Activated CD4-positive, alpha-beta T cell treated with anti-CD3 and anti-CD28 coated beads for 36 hours (primary cell): ENCODE measurements around the gene FSTL5. TPM values are rescaled to one million over a fixed set of nuclear protein-coding genes. Genes with fewer than 3 reads are reported as not detected.
"Not testable (repeated sequence)": the region's sequence is repeated elsewhere in the genome, so short reads cannot be mapped to it uniquely, and the experiment has no call there.

Experiments used
- ATAC-seq: fragments of 200-7000 bp; cut with Tn5 transposase; one replicate; pipeline ENCODE4 v1.10.0; 2021; ENCODE audit warnings: mild to moderate bottlenecking, moderate library complexity
- CTCF ChIA-PET: fragments of 350-600 bp; sonication (Branson Sonifier 250); formaldehyde crosslinking; loops from one replicate; lab custom pipeline; 2021; ENCODE audit warnings: antibody characterized with exemption; lab: Charles Lee
- POLR2A ChIA-PET: fragments of 350-600 bp; sonication (Branson Sonifier 250); formaldehyde crosslinking; loops from one replicate; lab custom pipeline; 2021; ENCODE audit warnings: antibody characterized with exemption, inconsistent platforms; lab: Charles Lee
- DNase-seq: peaks from one replicate; pipeline ENCODE4 v3.0.0-alpha.2; 2020
- H3K27ac Mint-ChIP-seq: one replicate; pipeline ENCODE4 v1.8.0; 2021; ENCODE audit warnings: mixed read lengths
- H3K27me3 Mint-ChIP-seq: one replicate; pipeline ENCODE4 v1.8.0; 2021; ENCODE audit warnings: mixed read lengths
- H3K36me3 Mint-ChIP-seq: one replicate; pipeline ENCODE4 v1.8.0; 2021; ENCODE audit warnings: low read depth, mixed read lengths
- H3K4me1 Mint-ChIP-seq: one replicate; pipeline ENCODE4 v1.8.0; 2021; ENCODE audit warnings: mixed read lengths
- H3K4me3 Mint-ChIP-seq: one replicate; pipeline ENCODE4 v1.8.0; 2021; ENCODE audit warnings: mild to moderate bottlenecking, moderate library complexity, mixed read lengths
- H3K9me3 Mint-ChIP-seq: one replicate; pipeline ENCODE4 v1.8.0; 2021; ENCODE audit warnings: low read depth, mixed read lengths
- intact Hi-C, 2 experiments: fragments of 100-400 bp; cut with DNase I in 1 of 2; cut with micrococcal nuclease in 1 of 2; formaldehyde crosslinking; loops; one replicate each; pipeline versions ENCODE4 v1.14.2 to v1.15.1; 2022 to 2024; cut with DNase I, micrococcal nuclease
- total RNA-seq, 2 experiments: library from RNA; stranded (reverse); gene quantifications; one replicate each; pipeline ENCODE4 v1.2.3, GENCODE V29; 2021

Gene FSTL5
- total RNA-seq, 2 experiments from 2014 or later = not detected

DNA sequence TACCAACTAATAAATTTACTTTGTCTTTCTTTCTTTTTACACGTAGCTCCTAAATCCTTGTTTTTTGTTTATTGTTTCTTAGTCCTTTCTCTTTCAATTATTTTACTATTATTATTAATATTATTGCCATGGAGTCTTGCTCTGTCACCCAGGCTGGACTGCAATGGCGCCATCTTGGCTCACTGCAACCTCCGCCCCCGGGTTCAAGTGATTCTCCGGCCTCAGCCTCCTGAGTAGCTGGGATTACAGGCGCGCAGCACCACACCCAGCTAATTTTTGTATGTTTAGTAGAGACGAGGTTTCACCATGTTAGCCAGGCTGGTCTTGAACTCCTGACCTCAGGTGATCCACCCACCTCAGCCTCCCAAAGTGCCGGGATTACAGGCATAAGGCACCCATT lies 405.4 kb downstream of the FSTL5 start:
- H3K27ac Mint-ChIP-seq, H3K9me3 Mint-ChIP-seq, H3K4me1 Mint-ChIP-seq, intact Hi-C loops, H3K27me3 Mint-ChIP-seq, CTCF ChIA-PET, POLR2A ChIA-PET, DNase-seq, ATAC-seq, H3K4me3 Mint-ChIP-seq, H3K36me3 Mint-ChIP-seq: not testable (repeated sequence)

DNA sequence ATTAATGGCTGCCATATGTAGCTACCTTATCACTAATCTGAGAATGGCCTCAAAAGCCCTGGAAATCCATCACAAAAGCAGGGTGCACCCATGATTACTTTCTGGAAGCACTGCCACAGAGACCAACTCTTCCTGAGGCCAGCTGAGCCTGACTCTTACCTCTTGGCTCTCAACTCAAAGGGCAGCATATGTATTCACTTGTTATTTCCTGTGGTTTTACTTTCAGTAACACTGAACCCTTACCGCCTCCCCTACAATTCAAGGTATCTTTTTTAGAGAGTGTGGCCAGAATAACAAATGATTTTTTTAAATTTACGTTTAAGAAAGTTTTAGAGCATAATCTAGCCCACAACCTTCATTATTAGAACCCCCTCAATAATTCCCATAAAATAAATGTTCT lies 434.9 kb downstream of the FSTL5 start:
- H3K27me3 Mint-ChIP-seq = no peaks in the 10 kb centered on the region
- no peaks in the 10 kb centered on the region for H3K36me3 Mint-ChIP-seq
- no peaks in the 10 kb centered on the region for H3K4me1 Mint-ChIP-seq
- ChIA-PET POLR2A (no interaction called here), CTCF (no interaction called here)
- H3K9me3 Mint-ChIP-seq = peaks cover 4% of the 10 kb centered on the region
- ATAC-seq (no peak), DNase-seq (no peak)
- no peak overlapping the region for H3K4me3 Mint-ChIP-seq
- intact Hi-C loops = no loop called here
- no peak overlapping the region for H3K27ac Mint-ChIP-seq

DNA sequence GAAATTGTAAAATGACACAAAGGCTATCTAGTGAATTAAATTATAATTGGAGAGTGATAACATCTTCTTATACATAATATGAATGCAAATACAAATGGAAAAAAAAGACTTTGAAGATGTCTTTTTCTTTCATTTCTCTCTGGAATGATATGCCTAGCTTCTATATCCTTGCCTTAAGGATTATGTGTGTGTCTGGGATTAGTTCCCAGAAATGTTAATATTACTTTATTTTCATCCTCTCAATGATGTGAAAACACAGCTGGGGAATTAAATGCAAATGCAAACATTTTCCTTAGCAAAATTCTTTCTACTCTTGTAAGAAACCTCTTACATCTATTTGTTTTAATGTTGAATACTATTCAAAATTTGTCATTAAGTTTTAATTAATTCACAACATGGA lies 441.9 kb downstream of the FSTL5 start:
- no peak overlapping the region for H3K27ac Mint-ChIP-seq
- DNase-seq (no peak), ATAC-seq (no peak)
- peaks cover 3% of the 10 kb centered on the region for H3K9me3 Mint-ChIP-seq
- intact Hi-C loops = no loop called here
- no peaks in the 10 kb centered on the region for H3K36me3 Mint-ChIP-seq
- ChIA-PET POLR2A (no interaction called here), CTCF (interaction anchor here (0.6 kb wide), 1 partner anchor 671 kb away, joined by 3 read pairs; no protein-coding TSS in a partner anchor)
- H3K27me3 Mint-ChIP-seq = no peaks in the 10 kb centered on the region
- H3K4me3 Mint-ChIP-seq = no peak overlapping the region
- H3K4me1 Mint-ChIP-seq = no peaks in the 10 kb centered on the region

DNA sequence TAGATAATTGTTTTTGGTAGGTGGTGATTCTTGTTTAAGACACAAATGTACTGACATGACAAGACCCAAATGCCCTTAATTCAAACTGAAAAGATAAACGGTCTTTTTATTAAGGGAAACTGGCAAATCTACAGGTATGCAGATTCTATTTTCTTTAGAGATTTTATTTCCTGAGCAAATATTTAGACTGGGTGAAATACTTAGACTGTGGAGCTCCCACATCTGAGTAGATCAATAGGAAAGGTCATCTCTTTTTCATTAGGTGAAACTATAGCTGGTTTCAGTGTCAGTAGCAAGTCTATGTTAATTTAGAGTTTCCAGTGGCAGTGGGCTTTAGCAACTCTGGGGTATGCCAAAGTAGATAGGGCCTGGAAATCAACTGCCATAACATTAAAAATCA lies 446.7 kb downstream of the FSTL5 start:
- Mint-ChIP-seq H3K27me3 (no peaks in the 10 kb centered on the region), H3K36me3 (no peaks in the 10 kb centered on the region)

DNA sequence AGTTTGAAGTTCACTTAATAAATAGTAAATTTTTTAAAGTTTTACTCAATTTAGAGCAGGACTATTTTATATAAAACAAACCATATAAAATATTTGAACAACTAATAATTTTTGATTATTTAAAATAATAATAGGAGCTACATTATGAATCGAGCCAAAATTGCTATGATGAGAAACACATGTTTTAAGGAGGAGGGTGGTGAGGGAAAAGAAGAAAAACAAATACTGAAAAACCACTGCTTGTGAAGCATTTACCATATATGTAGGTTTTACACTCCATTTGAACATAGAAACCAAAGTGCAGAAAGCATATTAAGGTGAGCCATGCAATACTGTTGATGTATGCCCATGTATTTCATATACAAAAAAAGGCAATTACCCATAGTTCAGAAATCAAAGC lies 448.9 kb downstream of the FSTL5 start:
- intact Hi-C loops = no loop called here
- Mint-ChIP-seq H3K27ac (no peak overlapping the region), H3K4me3 (no peak overlapping the region), H3K9me3 (peaks cover 2% of the 10 kb centered on the region), H3K27me3 (no peaks in the 10 kb centered on the region), H3K4me1 (no peaks in the 10 kb centered on the region), H3K36me3 (no peaks in the 10 kb centered on the region)
- POLR2A ChIA-PET = no interaction called here
- CTCF ChIA-PET = interaction anchor here (1.7 kb wide), 1 partner anchor 17 kb away, joined by 3 read pairs; no protein-coding TSS in a partner anchor
- ATAC-seq (no peak), DNase-seq (no peak)

More for the DNA sequence above, 446.7 kb downstream of the FSTL5 start:
- CTCF ChIA-PET = no interaction called here
- no peak overlapping the region for H3K4me3 Mint-ChIP-seq
- intact Hi-C loops = no loop called here
- peaks cover 2% of the 10 kb centered on the region for H3K9me3 Mint-ChIP-seq
- H3K4me1 Mint-ChIP-seq = no peaks in the 10 kb centered on the region
- no peak for ATAC-seq
- POLR2A ChIA-PET = no interaction called here
- H3K27ac Mint-ChIP-seq = no peak overlapping the region
- no peak for DNase-seq

DNA sequence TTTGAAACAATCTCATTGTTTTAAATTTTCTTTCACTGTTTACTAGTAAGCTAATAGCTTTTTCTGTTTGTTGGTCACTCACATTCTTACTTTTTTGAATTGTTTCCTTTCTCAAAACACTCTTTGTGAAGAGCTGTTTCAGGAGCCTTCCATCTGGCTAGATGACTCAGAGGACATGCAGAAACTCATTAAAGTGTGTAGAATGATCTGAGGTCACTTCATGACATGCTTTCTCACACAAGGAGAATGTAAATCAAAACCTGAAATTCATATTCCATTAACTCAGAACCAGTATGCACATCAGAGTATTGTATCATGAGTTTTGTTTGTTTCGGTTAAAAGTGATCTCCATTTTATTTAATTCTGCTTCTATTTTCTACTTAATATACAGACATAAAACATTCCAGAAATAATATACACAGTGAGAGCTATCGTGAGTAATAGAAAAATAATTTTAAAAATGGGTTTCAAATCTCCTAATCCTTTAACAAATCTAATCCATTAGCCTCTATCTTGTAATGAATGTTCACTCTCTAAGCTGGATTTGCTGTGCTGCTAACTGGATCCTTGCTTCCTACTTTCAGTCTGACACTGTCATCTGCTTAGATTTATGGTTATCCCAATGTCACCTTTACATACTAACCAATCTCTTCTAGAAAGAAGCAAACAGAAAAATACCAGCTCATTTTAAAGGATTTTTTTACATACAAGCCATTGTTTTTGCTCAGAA lies 449.6 kb downstream of the FSTL5 start:
- intact Hi-C loops = no loop called here
- no peak overlapping the region for H3K4me3 Mint-ChIP-seq
- CTCF ChIA-PET = interaction anchor here (1.7 kb wide), 1 partner anchor 17 kb away, joined by 3 read pairs; no protein-coding TSS in a partner anchor
- POLR2A ChIA-PET = no interaction called here
- no peak for DNase-seq
- no peaks in the 10 kb centered on the region for H3K27me3 Mint-ChIP-seq
- no peaks in the 10 kb centered on the region for H3K4me1 Mint-ChIP-seq
- no peak for ATAC-seq
- H3K9me3 Mint-ChIP-seq = no peaks in the 10 kb centered on the region
- no peaks in the 10 kb centered on the region for H3K36me3 Mint-ChIP-seq
- no peak overlapping the region for H3K27ac Mint-ChIP-seq

DNA sequence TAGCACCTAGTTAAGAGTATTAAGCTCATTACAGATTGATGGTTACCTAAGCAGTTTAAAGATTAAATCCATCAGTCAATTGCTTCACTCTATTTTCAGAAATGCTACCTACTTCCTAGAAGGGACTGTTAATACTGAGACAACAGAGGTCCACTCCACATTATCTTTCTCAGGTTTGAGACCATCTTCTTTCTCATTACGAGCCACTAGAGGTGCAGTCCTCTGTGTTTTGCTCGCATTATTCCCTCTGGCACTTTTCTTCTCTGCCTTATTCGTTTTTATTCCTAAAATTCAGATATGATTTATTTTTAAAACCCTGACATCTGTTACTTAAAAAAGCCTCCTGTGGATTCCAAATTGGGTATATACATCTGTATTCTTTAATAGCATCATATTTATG lies 459.1 kb downstream of the FSTL5 start:
- Mint-ChIP-seq H3K4me1 (no peaks in the 10 kb centered on the region), H3K9me3 (no peaks in the 10 kb centered on the region), H3K27me3 (no peaks in the 10 kb centered on the region), H3K36me3 (no peaks in the 10 kb centered on the region), H3K4me3 (no peak overlapping the region), H3K27ac (no peak overlapping the region)
- intact Hi-C loops = no loop called here
- ATAC-seq (no peak), DNase-seq (no peak)
- ChIA-PET POLR2A (no interaction called here), CTCF (interaction anchor here (0.6 kb wide), 1 partner anchor 145 kb away, joined by 4 read pairs; no protein-coding TSS in a partner anchor)

DNA sequence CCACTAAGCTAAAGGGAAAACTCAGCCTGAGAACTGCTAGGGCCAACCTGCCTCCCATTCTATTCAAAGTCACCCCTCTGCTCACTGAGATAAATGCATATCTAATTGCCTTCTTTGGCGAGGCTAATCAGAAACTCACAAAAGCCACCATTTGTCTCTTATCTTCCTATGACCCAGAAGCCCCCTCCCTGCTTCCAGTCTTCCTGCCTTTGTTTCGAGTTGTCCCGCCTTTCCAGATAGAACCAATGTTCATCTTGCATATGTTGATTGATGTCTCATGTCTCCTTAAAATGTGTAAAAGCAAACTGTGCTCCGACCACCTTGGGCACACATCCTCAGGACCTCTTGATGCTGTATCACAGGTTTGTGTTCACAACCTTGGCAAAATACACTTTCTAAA lies 459.8 kb downstream of the FSTL5 start:
- intact Hi-C loops = no loop called here
- no peak for DNase-seq
- CTCF ChIA-PET = interaction anchor here (0.6 kb wide), 1 partner anchor 145 kb away, joined by 4 read pairs; no protein-coding TSS in a partner anchor
- H3K4me1 Mint-ChIP-seq = no peaks in the 10 kb centered on the region
- no peak overlapping the region for H3K27ac Mint-ChIP-seq
- no peaks in the 10 kb centered on the region for H3K9me3 Mint-ChIP-seq
- POLR2A ChIA-PET = no interaction called here
- H3K4me3 Mint-ChIP-seq = no peak overlapping the region
- no peak for ATAC-seq
- no peaks in the 10 kb centered on the region for H3K27me3 Mint-ChIP-seq
- no peaks in the 10 kb centered on the region for H3K36me3 Mint-ChIP-seq

DNA sequence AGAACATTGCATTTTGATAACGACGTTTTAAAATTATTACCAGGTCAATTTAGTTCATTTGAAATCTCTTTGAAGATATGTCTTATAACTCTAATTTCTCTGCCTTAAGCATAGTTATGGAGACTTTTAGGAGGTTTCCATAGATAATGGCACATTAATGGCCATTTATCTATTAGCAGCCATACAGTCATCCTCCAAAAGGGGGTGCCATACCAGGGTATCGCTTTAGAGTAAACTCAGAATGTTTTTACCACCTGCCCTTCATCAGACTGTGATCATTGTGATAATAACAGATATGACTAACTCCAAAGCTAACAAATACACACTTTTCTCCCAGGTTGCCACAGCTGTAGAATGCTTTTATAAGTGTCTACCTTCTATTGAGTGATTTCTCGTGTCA lies 461.5 kb downstream of the FSTL5 start:
- intact Hi-C loops = no loop called here
- H3K4me1 Mint-ChIP-seq = no peaks in the 10 kb centered on the region
- H3K27me3 Mint-ChIP-seq = no peaks in the 10 kb centered on the region
- no peak for ATAC-seq
- ChIA-PET POLR2A (no interaction called here), CTCF (no interaction called here)
- H3K9me3 Mint-ChIP-seq = peaks cover 2% of the 10 kb centered on the region
- H3K36me3 Mint-ChIP-seq = no peaks in the 10 kb centered on the region
- DNase-seq = no peak
- no peak overlapping the region for H3K4me3 Mint-ChIP-seq
- H3K27ac Mint-ChIP-seq = no peak overlapping the region

DNA sequence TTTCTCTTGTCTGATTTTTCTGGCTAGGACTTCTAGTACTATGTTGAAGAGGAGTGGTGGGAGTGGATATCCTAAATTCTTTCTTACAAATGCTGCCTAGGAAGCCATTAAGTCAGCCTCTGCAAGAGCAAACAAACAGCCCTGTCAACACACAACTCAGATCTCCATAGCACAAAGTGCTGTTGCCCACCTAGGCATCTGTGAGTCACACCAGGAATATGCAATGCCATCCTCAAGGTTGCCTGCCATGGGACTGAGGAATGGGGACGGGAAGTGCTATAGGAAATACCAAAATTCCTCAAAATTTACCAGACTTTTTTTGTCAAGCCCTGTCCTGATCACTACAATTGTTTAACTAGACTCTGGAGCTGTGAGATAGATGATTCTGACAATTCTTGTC lies 466.9 kb downstream of the FSTL5 start:
- POLR2A ChIA-PET = no interaction called here
- Mint-ChIP-seq H3K9me3 (peaks cover 5% of the 10 kb centered on the region), H3K27me3 (no peaks in the 10 kb centered on the region), H3K4me3 (no peak overlapping the region), H3K27ac (no peak overlapping the region), H3K36me3 (no peaks in the 10 kb centered on the region), H3K4me1 (no peaks in the 10 kb centered on the region)
- CTCF ChIA-PET = no interaction called here
- intact Hi-C loops = no loop called here
- no peak for DNase-seq
- ATAC-seq = no peak

DNA sequence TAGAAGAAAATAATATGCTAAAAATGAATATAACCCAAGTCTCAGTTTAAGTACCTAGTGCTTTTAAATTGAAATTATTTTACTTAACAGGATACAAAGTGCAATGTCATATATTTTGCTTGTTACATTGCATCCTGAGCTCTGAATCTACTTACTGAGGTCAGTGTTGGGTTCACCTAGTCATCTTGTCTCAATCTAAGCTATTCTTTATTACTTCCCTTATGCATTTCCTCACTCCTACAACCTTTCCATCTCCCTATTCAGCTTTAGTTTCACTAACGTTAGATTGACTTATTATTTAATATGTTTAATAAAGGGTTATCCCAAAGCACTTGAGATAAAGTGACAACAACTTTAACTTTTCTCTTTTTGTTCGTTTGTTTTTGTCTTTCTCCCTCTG lies 483.7 kb downstream of the FSTL5 start:
- DNase-seq (no peak), ATAC-seq (no peak)
- ChIA-PET POLR2A (no interaction called here), CTCF (no interaction called here)
- no peaks in the 10 kb centered on the region for H3K9me3 Mint-ChIP-seq
- H3K27me3 Mint-ChIP-seq = no peaks in the 10 kb centered on the region
- H3K4me3 Mint-ChIP-seq = no peak overlapping the region
- H3K4me1 Mint-ChIP-seq = no peaks in the 10 kb centered on the region
- H3K36me3 Mint-ChIP-seq = no peaks in the 10 kb centered on the region
- intact Hi-C loops = no loop called here
- no peak overlapping the region for H3K27ac Mint-ChIP-seq

DNA sequence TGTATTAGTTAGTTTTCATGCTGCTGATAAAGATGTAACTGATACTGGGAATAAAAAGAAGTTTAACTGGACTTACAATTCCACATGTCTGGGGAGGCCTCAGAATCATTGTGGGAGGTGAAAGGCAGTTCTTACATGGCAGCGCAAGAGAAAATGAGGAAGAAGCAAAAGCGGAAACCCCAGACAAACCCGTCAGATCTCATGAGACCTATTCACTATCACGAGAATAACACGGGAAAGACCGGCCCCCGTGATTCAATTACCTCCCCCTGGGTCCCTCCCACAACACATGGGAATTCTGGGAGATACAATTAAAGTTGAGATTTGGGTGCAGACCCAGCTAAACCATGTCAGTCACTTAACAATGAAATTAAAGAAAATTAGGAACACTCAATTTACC lies 499.1 kb downstream of the FSTL5 start:
- ATAC-seq (no peak), DNase-seq (no peak)
- POLR2A ChIA-PET = no interaction called here
- no peaks in the 10 kb centered on the region for H3K36me3 Mint-ChIP-seq
- no peaks in the 10 kb centered on the region for H3K27me3 Mint-ChIP-seq
- no peak overlapping the region for H3K27ac Mint-ChIP-seq
- H3K9me3 Mint-ChIP-seq = peaks cover 4% of the 10 kb centered on the region
- H3K4me3 Mint-ChIP-seq = no peak overlapping the region
- CTCF ChIA-PET = no interaction called here
- H3K4me1 Mint-ChIP-seq = no peaks in the 10 kb centered on the region
- intact Hi-C loops = no loop called here
